ENCODE measurements around the gene MRGPRX2. TPM values are rescaled to one million over a fixed set of nuclear protein-coding genes. Genes with fewer than 3 reads are reported as not detected.

Gene MRGPRX2
- total RNA-seq, 4 donors from 2014 or later, result not detected

DNA sequence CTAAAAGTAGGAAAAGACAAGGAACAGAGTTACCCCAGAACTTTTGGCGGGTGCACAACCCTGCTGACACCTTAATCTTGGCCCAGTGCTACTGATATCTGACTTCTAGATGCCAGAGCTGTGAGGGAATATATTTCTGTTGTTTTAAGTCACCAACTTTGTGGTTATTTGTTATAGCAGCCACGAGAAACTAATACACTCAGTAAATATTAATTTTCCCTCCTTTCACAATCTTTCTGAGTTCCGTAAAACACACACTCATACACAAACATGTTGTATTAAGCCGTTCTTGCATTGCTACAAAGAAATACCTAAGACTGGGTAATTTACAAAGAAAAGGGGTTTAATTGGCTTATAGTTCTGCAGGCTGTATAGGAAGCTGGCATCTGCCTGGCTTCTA is 40.4 kb upstream of the MRGPRX2 start:
- DNase-seq, result no peak
- TF ChIP-seq, protein P1, sequence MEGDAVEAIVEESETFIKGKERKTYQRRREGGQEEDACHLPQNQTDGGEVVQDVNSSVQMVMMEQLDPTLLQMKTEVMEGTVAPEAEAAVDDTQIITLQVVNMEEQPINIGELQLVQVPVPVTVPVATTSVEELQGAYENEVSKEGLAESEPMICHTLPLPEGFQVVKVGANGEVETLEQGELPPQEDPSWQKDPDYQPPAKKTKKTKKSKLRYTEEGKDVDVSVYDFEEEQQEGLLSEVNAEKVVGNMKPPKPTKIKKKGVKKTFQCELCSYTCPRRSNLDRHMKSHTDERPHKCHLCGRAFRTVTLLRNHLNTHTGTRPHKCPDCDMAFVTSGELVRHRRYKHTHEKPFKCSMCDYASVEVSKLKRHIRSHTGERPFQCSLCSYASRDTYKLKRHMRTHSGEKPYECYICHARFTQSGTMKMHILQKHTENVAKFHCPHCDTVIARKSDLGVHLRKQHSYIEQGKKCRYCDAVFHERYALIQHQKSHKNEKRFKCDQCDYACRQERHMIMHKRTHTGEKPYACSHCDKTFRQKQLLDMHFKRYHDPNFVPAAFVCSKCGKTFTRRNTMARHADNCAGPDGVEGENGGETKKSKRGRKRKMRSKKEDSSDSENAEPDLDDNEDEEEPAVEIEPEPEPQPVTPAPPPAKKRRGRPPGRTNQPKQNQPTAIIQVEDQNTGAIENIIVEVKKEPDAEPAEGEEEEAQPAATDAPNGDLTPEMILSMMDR (IDR thresholded peaks at IDR 0.05), result no peak
- no peak for TF ChIP-seq POLR2A (IDR thresholded peaks at IDR 0.05)
- peaks cover 0 to 9% (median 0%) of the 10 kb centered on the region in 4 donors for H3K4me1 ChIP-seq

DNA sequence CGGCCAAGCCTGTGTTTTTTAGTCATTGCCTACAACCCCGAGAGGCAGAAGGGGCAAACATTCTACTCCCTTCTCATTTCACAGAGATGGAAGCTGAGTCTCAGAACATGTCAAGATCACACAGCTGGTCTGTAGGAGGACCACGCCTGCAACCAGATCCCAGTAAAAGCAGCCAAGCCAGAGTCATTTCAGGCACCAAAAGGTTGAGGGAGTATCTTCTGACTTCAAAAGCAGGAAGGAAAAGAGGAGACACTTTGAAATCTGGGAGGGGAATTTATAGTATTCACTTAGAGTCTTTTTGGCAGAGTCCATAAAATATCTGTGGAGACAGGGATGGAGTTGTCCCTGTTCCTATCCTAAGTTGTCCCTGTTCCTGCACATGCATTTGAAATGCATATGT is 38.6 kb upstream of the MRGPRX2 start:
- no peak for TF ChIP-seq POLR2A (IDR thresholded peaks at IDR 0.05)
- TF ChIP-seq, protein P1 (IDR thresholded peaks at IDR 0.05), result no peak
- no peaks in the 10 kb centered on the region for H3K9me3 ChIP-seq
- no peak for DNase-seq
- peaks cover 0 to 9% (median 0%) of the 10 kb centered on the region in 4 donors for H3K4me1 ChIP-seq
- H3K27ac ChIP-seq, result no peak overlapping the region
- H3K36me3 ChIP-seq, result no peaks in the 10 kb centered on the region
- H3K4me3 ChIP-seq, result no peak overlapping the region
- no peaks in the 10 kb centered on the region for H3K27me3 ChIP-seq

More for the DNA sequence above, 40.4 kb upstream of the MRGPRX2 start:
- Histone ChIP-seq H3K27ac (no peak overlapping the region), H3K9me3 (no peaks in the 10 kb centered on the region), H3K36me3 (no peaks in the 10 kb centered on the region), H3K4me3 (no peak overlapping the region), H3K27me3 (no peaks in the 10 kb centered on the region)

DNA sequence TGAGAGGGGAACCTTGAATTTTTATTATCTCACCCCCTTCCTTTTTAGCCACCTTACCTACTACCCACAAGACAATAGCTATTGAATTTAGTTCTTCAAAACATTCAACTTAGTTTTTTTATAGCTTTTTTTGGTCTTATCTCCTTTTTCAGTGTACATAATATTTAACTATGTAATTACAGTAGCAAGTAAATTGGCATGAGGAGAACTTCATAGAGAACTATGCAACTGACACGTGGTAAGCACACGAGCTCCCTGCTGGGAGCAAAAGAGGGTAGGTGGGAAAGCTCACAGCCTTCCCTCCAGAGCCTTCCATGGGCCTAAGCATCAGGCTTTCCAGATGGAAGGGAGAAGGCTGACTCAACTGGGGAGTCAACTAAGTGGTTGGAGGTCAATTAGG is 34.3 kb upstream of the MRGPRX2 start:
- TF ChIP-seq POLR2A (IDR thresholded peaks at IDR 0.05), result no peak
- TF ChIP-seq, protein P1 (IDR thresholded peaks at IDR 0.05), result no peak
- H3K27ac ChIP-seq, result no peak overlapping the region
- DNase-seq, result no peak
- H3K36me3 ChIP-seq, result no peaks in the 10 kb centered on the region
- no peaks in the 10 kb centered on the region for H3K9me3 ChIP-seq
- no peaks in the 10 kb centered on the region for H3K4me1 ChIP-seq
- H3K4me3 ChIP-seq, result no peak overlapping the region
- H3K27me3 ChIP-seq, result no peaks in the 10 kb centered on the region

DNA sequence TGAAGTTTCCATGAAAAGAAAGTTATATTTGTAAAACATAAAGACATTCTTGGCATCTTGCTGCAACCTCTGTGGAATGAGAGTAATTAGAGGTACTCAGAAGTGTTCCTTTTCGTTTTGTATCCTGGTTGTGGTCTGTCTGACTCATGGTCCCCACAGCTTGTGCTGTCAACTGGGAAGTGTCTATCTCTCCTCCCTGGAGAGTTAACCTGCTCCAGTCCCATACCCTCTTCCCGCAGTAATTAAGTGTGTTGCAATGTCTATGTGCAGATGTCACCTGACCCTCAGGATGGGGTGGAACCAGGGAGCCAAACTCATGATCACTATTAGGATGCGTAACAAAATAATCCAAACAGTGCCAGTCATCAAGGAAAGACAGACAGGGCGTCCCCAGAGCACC is 33.5 kb upstream of the MRGPRX2 start:
- H3K36me3 ChIP-seq, result no peaks in the 10 kb centered on the region
- no peak overlapping the region for H3K4me3 ChIP-seq
- H3K4me1 ChIP-seq, result no peaks in the 10 kb centered on the region
- no peaks in the 10 kb centered on the region for H3K27me3 ChIP-seq
- H3K9me3 ChIP-seq, result no peaks in the 10 kb centered on the region
- H3K27ac ChIP-seq, result no peak overlapping the region
- no peak for DNase-seq
- TF ChIP-seq POLR2A (IDR thresholded peaks at IDR 0.05), result no peak
- TF ChIP-seq, protein P1 (IDR thresholded peaks at IDR 0.05), result no peak

DNA sequence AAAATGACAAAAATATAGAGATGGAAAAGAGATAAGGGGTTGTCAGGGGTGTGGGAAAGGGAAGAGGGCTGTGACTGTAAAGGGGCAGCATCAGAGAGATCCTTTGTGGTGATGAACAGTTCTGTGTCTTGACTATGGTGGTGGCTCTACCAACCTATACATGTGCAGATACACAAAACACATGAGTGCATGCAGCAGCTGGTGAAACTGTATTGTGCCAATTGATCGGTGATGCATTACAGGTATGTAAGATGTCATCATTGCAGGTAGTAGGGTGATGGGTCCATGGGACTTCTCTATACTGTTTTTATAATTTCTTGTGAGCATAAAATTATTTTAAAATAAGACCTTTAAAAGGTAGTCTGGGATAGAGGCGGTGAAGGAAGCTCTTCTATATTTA is 32.3 kb upstream of the MRGPRX2 start:
- no peaks in the 10 kb centered on the region for H3K9me3 ChIP-seq
- no peak overlapping the region for H3K27ac ChIP-seq
- H3K4me3 ChIP-seq, result no peak overlapping the region
- H3K27me3 ChIP-seq, result no peaks in the 10 kb centered on the region
- DNase-seq, result no peak
- H3K4me1 ChIP-seq, result no peaks in the 10 kb centered on the region
- TF ChIP-seq POLR2A (IDR thresholded peaks at IDR 0.05), result no peak
- TF ChIP-seq, protein P1 (IDR thresholded peaks at IDR 0.05), result no peak
- H3K36me3 ChIP-seq, result no peaks in the 10 kb centered on the region

DNA sequence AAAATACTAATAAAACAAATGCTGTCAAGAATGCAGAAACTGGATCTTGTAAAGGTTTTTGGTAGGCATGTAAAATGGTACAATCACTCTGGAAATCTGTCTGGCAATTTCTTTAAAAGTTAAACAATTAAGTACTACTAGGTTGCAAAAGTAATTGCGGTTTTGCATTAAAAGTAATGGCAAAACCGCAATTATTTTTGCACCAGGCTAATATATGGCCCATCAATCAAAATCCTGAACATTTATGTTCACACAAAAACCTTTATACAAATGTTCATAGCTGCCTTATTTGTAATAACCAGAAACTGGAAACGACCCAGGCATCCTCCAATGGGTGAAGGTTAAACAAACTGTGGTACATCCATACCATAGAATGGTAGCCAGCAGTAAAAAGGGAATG is 31.8 kb upstream of the MRGPRX2 start:
- Histone ChIP-seq H3K36me3 (no peaks in the 10 kb centered on the region), H3K4me3 (no peak overlapping the region), H3K9me3 (no peaks in the 10 kb centered on the region), H3K4me1 (no peaks in the 10 kb centered on the region), H3K27me3 (no peaks in the 10 kb centered on the region), H3K27ac (no peak overlapping the region)
- no peak for DNase-seq
- TF ChIP-seq, protein P1 (IDR thresholded peaks at IDR 0.05), result no peak
- TF ChIP-seq POLR2A (IDR thresholded peaks at IDR 0.05), result no peak
